T-helper 2 cell treated with Interferon-gamma antibody and Interleukin-4, amounts not matched to agents 100 ng/mL and 5 ng/mL, for 36 hours (primary cell): ENCODE measurements around the gene TARS2. TPM values are rescaled to one million over a fixed set of nuclear protein-coding genes. Genes with fewer than 3 reads are reported as not detected.

ENCODE experiments used
- intact Hi-C: fragments of 100-400 bp; cut with micrococcal nuclease; formaldehyde crosslinking; loops from one replicate; pipeline ENCODE4 v1.15.1; 2023
- total RNA-seq: library from RNA; stranded (reverse); gene quantifications from 2 replicates; pipeline ENCODE4 v1.2.3, GENCODE V29; 2022

Gene TARS2
- total RNA-seq, 1 donor from 2014 or later: 38.7 TPM

GRCh38 chr1:150535511-150536287, 48.5 kb downstream of the TARS2 start:
- intact Hi-C loops: no loop called here

- intact Hi-C loops: no loop called here
These were observed 49.9 kb downstream of the TARS2 start for GRCh38 chr1:150536836-150537731.

GRCh38 chr1:150537732-150538684, 50.8 kb downstream of the TARS2 start:
- intact Hi-C loops: no loop called here

GRCh38 chr1:150543500-150544143, 56.4 kb downstream of the TARS2 start:
- intact Hi-C loops: no loop called here

- intact Hi-C loops: no loop called here
These were observed 57.0 kb downstream of the TARS2 start for GRCh38 chr1:150544204-150544603.

GRCh38 chr1:150545486-150546032, 58.3 kb downstream of the TARS2 start:
- intact Hi-C loops: no loop called here

- intact Hi-C loops: no loop called here
These were observed 59.2 kb downstream of the TARS2 start for GRCh38 chr1:150546294-150546937.

- intact Hi-C loops: no loop called here
These were observed 61.1 kb downstream of the TARS2 start for GRCh38 chr1:150548324-150548631.

- intact Hi-C loops: no loop called here
These were observed 61.6 kb downstream of the TARS2 start, which contains the start of gene ADAMTSL4 for GRCh38 chr1:150548632-150549495. ADAMTSL4 (plus strand) TSS chr1:150549408; CDS start chr1:150552289, 2,881 bp downstream.

GRCh38 chr1:150549496-150550221, 62.4 kb downstream of the TARS2 start:
- intact Hi-C loops: no loop called here

- intact Hi-C loops: no loop called here
These were observed 63.2 kb downstream of the TARS2 start for GRCh38 chr1:150550222-150551050.

GRCh38 chr1:150551051-150551783, 64.0 kb downstream of the TARS2 start:
- intact Hi-C loops: no loop called here

- intact Hi-C loops: no loop called here
These were observed 64.5 kb downstream of the TARS2 start for GRCh38 chr1:150551784-150552127.

GRCh38 chr1:150552128-150552910, 65.1 kb downstream of the TARS2 start:
- intact Hi-C loops: no loop called here

- intact Hi-C loops: no loop called here
These were observed 65.7 kb downstream of the TARS2 start for GRCh38 chr1:150552911-150553289.
